SJCRH30 (cell line): Measurements from ENCODE around the gene GALR1. TPM values are rescaled to one million over a fixed set of nuclear protein-coding genes. Genes with fewer than 3 reads are reported as not detected.

Source experiments
- DNase-seq, 2 experiments: peaks; one replicate each; pipeline ENCODE4 v3.0.0-alpha.2; 2015 to 2020
- H3K27ac ChIP-seq: fragments of 250-450 bp; sonication (Bioruptor Pico); 2 replicates; pipeline ENCODE4 v1.5.1; 2020; ENCODE audit warnings: mild to moderate bottlenecking, moderate library complexity
- H3K27me3 ChIP-seq: fragments of 250-450 bp; sonication (Bioruptor Pico); 2 replicates; pipeline ENCODE4 v1.5.1; 2020; ENCODE audit warnings: mild to moderate bottlenecking, moderate library complexity
- H3K36me3 ChIP-seq: fragments of 250-450 bp; sonication (Bioruptor Pico); 2 replicates; pipeline ENCODE4 v1.5.1; 2020; ENCODE audit warnings: mild to moderate bottlenecking, moderate library complexity
- H3K4me1 ChIP-seq: fragments of 250-450 bp; sonication (Bioruptor Pico); 2 replicates; pipeline ENCODE4 v1.5.1; 2020; ENCODE audit warnings: mild to moderate bottlenecking, moderate library complexity
- H3K4me3 ChIP-seq: fragments of 250-450 bp; sonication (Bioruptor Pico); 2 replicates; pipeline ENCODE4 v1.5.1; 2020; ENCODE audit warnings: mild to moderate bottlenecking, moderate library complexity
- H3K9me3 ChIP-seq: fragments of 250-450 bp; sonication (Bioruptor Pico); replicated peaks from 2 replicates; pipeline ENCODE4 v1.5.1; 2020; ENCODE audit warnings: mild to moderate bottlenecking, moderate library complexity
- total RNA-seq: library from RNA; depleted of rRNA; stranded (reverse); fragments of >200 nt; shearing (Covaris generic); gene quantifications from 2 replicates; pipeline ENCODE4 v1.2.3, GENCODE V29; 2014; rRNA removed

GALR1 gene
- not detected in 2 replicates for total RNA-seq

- Histone ChIP-seq H3K9me3 (no peaks in the 10 kb centered on the region), H3K4me1 (no peaks in the 10 kb centered on the region), H3K36me3 (no peaks in the 10 kb centered on the region), H3K27ac (no peak within 1 kb of the TSS), H3K27me3 (no peaks in the 10 kb centered on the region), H3K4me3 (no peak within 1 kb of the TSS)
- DNase-seq, result no peak
These were observed at the start of gene GALR1 for GRCh38 chr18:77249569-77250500. GALR1 (plus strand) TSS chr18:77249848; CDS start chr18:77250549, 701 bp downstream.

- Histone ChIP-seq H3K9me3 (no peaks in the 10 kb centered on the region), H3K27me3 (no peaks in the 10 kb centered on the region), H3K4me3 (no peak overlapping the region), H3K36me3 (no peaks in the 10 kb centered on the region), H3K4me1 (no peaks in the 10 kb centered on the region), H3K27ac (no peak overlapping the region)
- no peak for DNase-seq
These were observed 48.1 kb upstream of the GALR1 start for GRCh38 chr18:77201506-77201905.

GRCh38 chr18:77202329-77202728, 47.3 kb upstream of the GALR1 start:
- Histone ChIP-seq H3K4me1 (no peaks in the 10 kb centered on the region), H3K4me3 (no peak overlapping the region), H3K36me3 (no peaks in the 10 kb centered on the region), H3K9me3 (no peaks in the 10 kb centered on the region), H3K27ac (no peak overlapping the region), H3K27me3 (no peaks in the 10 kb centered on the region)
- DNase-seq, result no peak

GRCh38 chr18:77203071-77203470, 46.6 kb upstream of the GALR1 start:
- no peaks in the 10 kb centered on the region for H3K4me1 ChIP-seq
- DNase-seq, result peak in 1 of 2 experiments; percentile 2
- no peak overlapping the region for H3K4me3 ChIP-seq
- no peaks in the 10 kb centered on the region for H3K27me3 ChIP-seq
- H3K27ac ChIP-seq, result no peak overlapping the region
- no peaks in the 10 kb centered on the region for H3K36me3 ChIP-seq
- no peaks in the 10 kb centered on the region for H3K9me3 ChIP-seq

- no peak for DNase-seq
- no peak overlapping the region for H3K27ac ChIP-seq
- no peaks in the 10 kb centered on the region for H3K27me3 ChIP-seq
These were observed 45.8 kb upstream of the GALR1 start for GRCh38 chr18:77203851-77204250.

GRCh38 chr18:77205769-77206168, 43.9 kb upstream of the GALR1 start:
- Histone ChIP-seq H3K36me3 (no peaks in the 10 kb centered on the region), H3K9me3 (no peaks in the 10 kb centered on the region), H3K4me1 (no peaks in the 10 kb centered on the region), H3K27ac (no peak overlapping the region), H3K27me3 (no peaks in the 10 kb centered on the region), H3K4me3 (no peak overlapping the region)
- no peak for DNase-seq

More at GRCh38 chr18:77203851-77204250, 45.8 kb upstream of the GALR1 start:
- no peaks in the 10 kb centered on the region for H3K9me3 ChIP-seq
- H3K4me1 ChIP-seq, result no peaks in the 10 kb centered on the region
- H3K4me3 ChIP-seq, result no peak overlapping the region
- no peaks in the 10 kb centered on the region for H3K36me3 ChIP-seq

- Histone ChIP-seq H3K36me3 (no peaks in the 10 kb centered on the region), H3K27me3 (no peaks in the 10 kb centered on the region), H3K4me3 (no peak overlapping the region), H3K27ac (no peak overlapping the region), H3K9me3 (no peaks in the 10 kb centered on the region), H3K4me1 (no peaks in the 10 kb centered on the region)
- DNase-seq, result no peak
These were observed 42.8 kb upstream of the GALR1 start for GRCh38 chr18:77206676-77207374.

GRCh38 chr18:77207540-77207939, 42.1 kb upstream of the GALR1 start:
- no peak overlapping the region for H3K4me3 ChIP-seq
- H3K4me1 ChIP-seq, result no peaks in the 10 kb centered on the region
- H3K9me3 ChIP-seq, result no peaks in the 10 kb centered on the region
- DNase-seq, result peak; percentile 28 to 41
- H3K36me3 ChIP-seq, result no peaks in the 10 kb centered on the region
- no peak overlapping the region for H3K27ac ChIP-seq
- no peaks in the 10 kb centered on the region for H3K27me3 ChIP-seq

- no peaks in the 10 kb centered on the region for H3K27me3 ChIP-seq
- no peak for DNase-seq
These were observed 40.7 kb upstream of the GALR1 start for GRCh38 chr18:77208964-77209363.

GRCh38 chr18:77209587-77209986, 40.1 kb upstream of the GALR1 start:
- no peaks in the 10 kb centered on the region for H3K4me1 ChIP-seq
- no peaks in the 10 kb centered on the region for H3K27me3 ChIP-seq
- DNase-seq, result no peak
- no peak overlapping the region for H3K4me3 ChIP-seq
- H3K27ac ChIP-seq, result no peak overlapping the region
- H3K9me3 ChIP-seq, result no peaks in the 10 kb centered on the region
- no peaks in the 10 kb centered on the region for H3K36me3 ChIP-seq

More at GRCh38 chr18:77208964-77209363, 40.7 kb upstream of the GALR1 start:
- no peak overlapping the region for H3K4me3 ChIP-seq
- no peaks in the 10 kb centered on the region for H3K36me3 ChIP-seq
- H3K27ac ChIP-seq, result no peak overlapping the region
- no peaks in the 10 kb centered on the region for H3K9me3 ChIP-seq
- no peaks in the 10 kb centered on the region for H3K4me1 ChIP-seq

GRCh38 chr18:77210249-77210648, 39.4 kb upstream of the GALR1 start:
- H3K9me3 ChIP-seq, result no peaks in the 10 kb centered on the region

GRCh38 chr18:77218642-77219041, 31.0 kb upstream of the GALR1 start:
- Histone ChIP-seq H3K27ac (no peak overlapping the region), H3K9me3 (no peaks in the 10 kb centered on the region), H3K36me3 (no peaks in the 10 kb centered on the region), H3K27me3 (no peaks in the 10 kb centered on the region), H3K4me3 (no peak overlapping the region), H3K4me1 (no peaks in the 10 kb centered on the region)
- no peak for DNase-seq

More at GRCh38 chr18:77210249-77210648, 39.4 kb upstream of the GALR1 start:
- Histone ChIP-seq H3K4me3 (no peak overlapping the region), H3K36me3 (no peaks in the 10 kb centered on the region), H3K4me1 (no peaks in the 10 kb centered on the region), H3K27ac (no peak overlapping the region), H3K27me3 (no peaks in the 10 kb centered on the region)
- no peak for DNase-seq

GRCh38 chr18:77220726-77221125, 28.9 kb upstream of the GALR1 start:
- Histone ChIP-seq H3K36me3 (no peaks in the 10 kb centered on the region), H3K27me3 (no peaks in the 10 kb centered on the region), H3K4me3 (no peak overlapping the region), H3K4me1 (no peaks in the 10 kb centered on the region), H3K27ac (no peak overlapping the region), H3K9me3 (no peaks in the 10 kb centered on the region)
- no peak for DNase-seq

- DNase-seq, result no peak
- Histone ChIP-seq H3K36me3 (no peaks in the 10 kb centered on the region), H3K4me1 (no peaks in the 10 kb centered on the region)
These were observed 27.2 kb upstream of the GALR1 start for GRCh38 chr18:77222464-77222863.

GRCh38 chr18:77223221-77223639, 26.4 kb upstream of the GALR1 start:
- Histone ChIP-seq H3K9me3 (no peaks in the 10 kb centered on the region), H3K4me3 (no peak overlapping the region), H3K27me3 (no peaks in the 10 kb centered on the region), H3K4me1 (no peaks in the 10 kb centered on the region), H3K27ac (no peak overlapping the region), H3K36me3 (no peaks in the 10 kb centered on the region)
- no peak for DNase-seq

More at GRCh38 chr18:77222464-77222863, 27.2 kb upstream of the GALR1 start:
- Histone ChIP-seq H3K4me3 (no peak overlapping the region), H3K27me3 (no peaks in the 10 kb centered on the region), H3K9me3 (no peaks in the 10 kb centered on the region), H3K27ac (no peak overlapping the region)
